Measurements from ENCODE around the gene SEMA4C.
A peak's percentile ranks its signal among the peaks of the same experiment; 100 is the strongest.

SEMA4C gene

GRCh38 chr2:96869822-96870625 is at the start of gene SEMA4C:
TSS of gene SEMA4C (minus strand) at chr2:96870080. CDS start at chr2:96867886, 2,194 bp downstream.
- DNase-seq (ENCODE audit: low spot score), result peak; percentile 82
- TF ChIP-seq, protein P1, sequence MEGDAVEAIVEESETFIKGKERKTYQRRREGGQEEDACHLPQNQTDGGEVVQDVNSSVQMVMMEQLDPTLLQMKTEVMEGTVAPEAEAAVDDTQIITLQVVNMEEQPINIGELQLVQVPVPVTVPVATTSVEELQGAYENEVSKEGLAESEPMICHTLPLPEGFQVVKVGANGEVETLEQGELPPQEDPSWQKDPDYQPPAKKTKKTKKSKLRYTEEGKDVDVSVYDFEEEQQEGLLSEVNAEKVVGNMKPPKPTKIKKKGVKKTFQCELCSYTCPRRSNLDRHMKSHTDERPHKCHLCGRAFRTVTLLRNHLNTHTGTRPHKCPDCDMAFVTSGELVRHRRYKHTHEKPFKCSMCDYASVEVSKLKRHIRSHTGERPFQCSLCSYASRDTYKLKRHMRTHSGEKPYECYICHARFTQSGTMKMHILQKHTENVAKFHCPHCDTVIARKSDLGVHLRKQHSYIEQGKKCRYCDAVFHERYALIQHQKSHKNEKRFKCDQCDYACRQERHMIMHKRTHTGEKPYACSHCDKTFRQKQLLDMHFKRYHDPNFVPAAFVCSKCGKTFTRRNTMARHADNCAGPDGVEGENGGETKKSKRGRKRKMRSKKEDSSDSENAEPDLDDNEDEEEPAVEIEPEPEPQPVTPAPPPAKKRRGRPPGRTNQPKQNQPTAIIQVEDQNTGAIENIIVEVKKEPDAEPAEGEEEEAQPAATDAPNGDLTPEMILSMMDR (IDR thresholded peaks at IDR 0.05; ENCODE audit: extremely low read depth, missing control alignments), result no peak

DNA sequence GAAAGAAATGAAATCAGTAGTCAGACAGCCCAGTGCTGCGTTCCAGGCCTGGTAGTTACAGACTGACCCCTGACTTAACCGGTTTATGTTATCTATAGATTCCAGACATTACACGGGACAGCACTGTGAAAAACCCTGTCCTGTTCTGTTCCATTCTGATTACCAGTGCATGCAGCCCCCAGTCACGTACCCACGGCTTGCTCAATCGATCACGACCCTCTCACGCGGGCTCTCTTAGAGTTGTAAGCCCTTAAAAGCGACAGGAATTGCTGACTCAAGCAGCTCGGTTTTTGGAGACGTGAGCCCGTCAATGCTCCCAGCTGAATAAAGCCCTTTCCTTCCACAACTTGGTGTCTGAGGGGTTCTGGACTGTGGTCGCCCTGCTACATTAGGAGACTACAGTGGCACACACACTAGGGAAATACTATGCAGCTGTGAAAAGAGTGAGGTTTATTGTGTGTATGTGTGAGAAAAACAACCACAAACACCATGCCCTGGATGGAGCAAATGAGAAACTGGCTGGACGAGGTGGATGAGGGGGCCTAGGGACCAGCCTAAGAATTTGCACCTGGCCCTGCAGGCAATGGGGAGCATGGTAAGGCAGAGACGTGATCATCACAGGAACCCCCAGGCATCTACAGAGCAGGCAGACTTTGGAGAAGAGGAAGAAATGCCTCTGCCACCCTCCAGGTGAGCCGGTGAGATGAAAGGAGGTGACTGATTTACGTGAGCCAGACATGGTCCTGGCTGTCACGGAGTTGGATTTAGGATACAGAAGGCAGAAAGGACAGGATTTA is 49.1 kb upstream of the SEMA4C start:
- TF ChIP-seq, protein P1 (IDR thresholded peaks at IDR 0.05; ENCODE audit: extremely low read depth, missing control alignments), result no peak
- DNase-seq (ENCODE audit: low spot score), result no peak

- DNase-seq (ENCODE audit: low spot score), result no peak
- TF ChIP-seq, protein P1 (IDR thresholded peaks at IDR 0.05; ENCODE audit: extremely low read depth, missing control alignments), result no peak
These were observed 48.3 kb upstream of the SEMA4C start for GRCh38 chr2:96918092-96918753.

DNA sequence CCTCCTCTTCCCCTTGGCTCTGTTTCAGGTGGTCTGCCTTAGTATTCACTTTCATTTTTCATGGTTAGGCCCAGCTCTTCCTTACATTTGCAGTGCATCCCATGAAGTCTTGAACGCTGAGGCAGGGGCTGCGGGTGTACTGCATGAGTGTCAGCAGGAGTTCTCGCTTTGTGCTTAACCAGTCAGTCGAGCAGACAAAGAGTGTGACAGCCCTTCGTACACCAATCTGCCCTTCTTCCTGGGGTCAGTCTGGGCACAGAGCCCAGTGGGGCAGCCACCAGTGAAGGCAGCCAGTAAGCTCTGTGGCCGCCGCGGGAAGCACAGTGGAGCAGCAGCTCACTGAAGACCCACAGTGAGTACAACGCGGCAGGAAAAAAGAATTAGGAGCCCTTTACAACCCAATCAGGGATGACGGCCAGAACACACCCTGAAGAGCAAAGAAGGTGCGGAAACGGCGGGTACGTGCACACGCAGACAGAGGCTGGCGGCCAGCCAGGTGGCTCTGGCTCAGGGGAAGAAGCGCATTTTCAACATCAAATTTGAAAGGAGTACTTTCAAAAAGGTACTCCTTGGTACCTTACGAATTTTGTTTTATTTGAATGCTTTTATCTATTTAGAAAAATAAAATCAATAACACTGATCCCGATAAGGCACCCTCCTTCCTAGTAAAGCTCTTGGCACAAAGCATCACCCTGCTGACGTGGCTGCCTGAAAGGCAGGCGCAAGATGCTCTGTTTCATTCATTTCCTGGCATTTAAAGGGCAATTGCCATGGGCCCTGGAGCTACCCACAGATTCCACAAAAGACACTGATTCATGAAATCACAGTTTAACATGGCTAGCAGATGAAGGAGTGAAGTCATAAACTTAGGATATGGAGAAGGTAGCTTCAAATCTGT is 47.0 kb upstream of the SEMA4C start:
- TF ChIP-seq, protein P1 (IDR thresholded peaks at IDR 0.05; ENCODE audit: extremely low read depth, missing control alignments), result no peak
- DNase-seq (ENCODE audit: low spot score), result no peak

GRCh38 chr2:96916156-96916630 is 46.3 kb upstream of the SEMA4C start:
- TF ChIP-seq, protein P1 (IDR thresholded peaks at IDR 0.05; ENCODE audit: extremely low read depth, missing control alignments), result no peak
- no peak for DNase-seq (ENCODE audit: low spot score)

DNA sequence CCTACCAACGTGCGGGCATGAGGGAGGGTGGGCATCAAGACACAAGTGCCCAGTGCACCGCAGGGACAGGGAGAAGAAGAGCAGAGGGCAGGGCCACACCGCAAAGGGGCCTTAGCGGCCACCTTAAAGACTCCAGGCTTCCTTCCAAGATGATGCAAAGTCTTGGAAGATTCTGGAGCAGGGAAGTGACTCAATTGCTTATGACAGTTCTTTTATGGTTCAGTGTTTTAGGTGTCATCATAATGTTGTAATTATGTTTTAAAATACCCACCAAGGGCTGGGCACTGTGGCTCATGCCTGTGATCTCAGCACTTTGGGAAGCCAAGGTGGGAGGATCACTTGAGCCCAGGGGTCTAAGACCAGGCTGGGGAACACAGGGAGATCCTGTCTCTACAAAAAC is 44.5 kb upstream of the SEMA4C start:
- TF ChIP-seq, protein P1 (IDR thresholded peaks at IDR 0.05; ENCODE audit: extremely low read depth, missing control alignments), result no peak
- DNase-seq (ENCODE audit: low spot score), result no peak
